Upper lobe of right lung (tissue), 1 donor: ENCODE results near the gene STARD9. TPM values are rescaled to one million over a fixed set of nuclear protein-coding genes. Genes with fewer than 3 reads are reported as not detected.

Source experiments
- ATAC-seq: fragments of 200-7000 bp; cut with Tn5 transposase; one replicate; pipeline ENCODE4 v1.9.1; 2020; ENCODE audit warnings: mild to moderate bottlenecking, moderate library complexity
- DNase-seq: peaks from one replicate; pipeline ENCODE4 v3.0.0-alpha.2; 2020
- H3K27ac ChIP-seq: fragments of 200-600 bp; one replicate; pipeline ENCODE4 v1.8.0; 2022
- H3K27me3 ChIP-seq: fragments of 200-600 bp; one replicate; pipeline ENCODE4 v1.8.0; 2022; ENCODE audit warnings: mild to moderate bottlenecking
- H3K36me3 ChIP-seq: fragments of 200-600 bp; one replicate; pipeline ENCODE4 v1.8.0; 2022
- H3K4me1 ChIP-seq: fragments of 200-600 bp; one replicate; pipeline ENCODE4 v1.8.0; 2022
- H3K4me3 ChIP-seq: fragments of 200-600 bp; one replicate; pipeline ENCODE4 v1.8.0; 2022; ENCODE audit warnings: mild to moderate bottlenecking
- H3K9me3 ChIP-seq: fragments of 200-600 bp; one replicate; pipeline ENCODE4 v1.8.0; 2022
- intact Hi-C: fragments of 100-400 bp; cut with DNase I; formaldehyde crosslinking; loops from one replicate; pipeline ENCODE4 v1.11.0; 2022
- total RNA-seq: library from RNA; stranded (reverse); fragmentation: NEBNext Ultra II Directional; extraction: Animal tissue kit (Norgen Biotek cat#: 25700); gene quantifications from one replicate; pipeline ENCODE4 v1.2.1, GENCODE V29; 2021
- TF ChIP-seq, protein P1 (sequence below): fragments of 200-600 bp; IDR thresholded peaks from one replicate; pipeline ENCODE4 v1.8.0; 2022; ENCODE audit warnings: antibody characterized with exemption
- donor health status: DM: no; HTN: yes; CAD: no; lungs with severe emphysema.

The STARD9 gene
- total RNA-seq, 1 donor from 2014 or later: 15.4 TPM

DNA sequence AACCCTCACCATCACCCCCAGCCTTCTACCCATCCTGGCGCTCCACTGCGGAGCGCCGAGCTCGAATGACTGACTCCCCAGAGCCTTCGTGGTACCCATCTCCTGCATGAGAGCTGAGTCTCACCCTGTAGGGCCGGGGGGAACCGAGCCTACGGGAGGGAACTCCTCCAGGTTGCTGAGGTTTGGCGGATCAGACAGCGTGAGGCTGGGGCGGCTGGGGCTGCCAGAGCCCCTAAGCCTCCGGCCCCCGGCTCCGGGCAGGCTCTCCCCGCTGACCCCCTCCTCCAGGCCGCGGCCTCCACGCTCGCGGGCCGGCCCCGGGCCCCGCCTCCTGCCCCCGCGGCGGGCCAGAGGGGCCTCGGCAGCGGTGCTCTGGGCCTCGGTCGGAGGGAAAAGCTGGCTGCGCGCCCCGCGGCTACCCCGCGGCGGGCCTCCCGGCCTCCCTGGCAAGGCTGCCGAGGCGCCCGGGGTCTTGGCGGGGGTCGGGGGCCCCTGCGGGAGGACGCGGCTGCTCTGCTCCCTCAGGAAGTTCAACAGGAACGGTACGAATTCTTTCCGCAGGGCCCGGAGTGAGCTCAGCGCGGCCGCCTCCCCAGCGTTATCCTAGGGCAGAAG, 160.9 kb downstream of the STARD9 start:
- TF ChIP-seq, protein P1, sequence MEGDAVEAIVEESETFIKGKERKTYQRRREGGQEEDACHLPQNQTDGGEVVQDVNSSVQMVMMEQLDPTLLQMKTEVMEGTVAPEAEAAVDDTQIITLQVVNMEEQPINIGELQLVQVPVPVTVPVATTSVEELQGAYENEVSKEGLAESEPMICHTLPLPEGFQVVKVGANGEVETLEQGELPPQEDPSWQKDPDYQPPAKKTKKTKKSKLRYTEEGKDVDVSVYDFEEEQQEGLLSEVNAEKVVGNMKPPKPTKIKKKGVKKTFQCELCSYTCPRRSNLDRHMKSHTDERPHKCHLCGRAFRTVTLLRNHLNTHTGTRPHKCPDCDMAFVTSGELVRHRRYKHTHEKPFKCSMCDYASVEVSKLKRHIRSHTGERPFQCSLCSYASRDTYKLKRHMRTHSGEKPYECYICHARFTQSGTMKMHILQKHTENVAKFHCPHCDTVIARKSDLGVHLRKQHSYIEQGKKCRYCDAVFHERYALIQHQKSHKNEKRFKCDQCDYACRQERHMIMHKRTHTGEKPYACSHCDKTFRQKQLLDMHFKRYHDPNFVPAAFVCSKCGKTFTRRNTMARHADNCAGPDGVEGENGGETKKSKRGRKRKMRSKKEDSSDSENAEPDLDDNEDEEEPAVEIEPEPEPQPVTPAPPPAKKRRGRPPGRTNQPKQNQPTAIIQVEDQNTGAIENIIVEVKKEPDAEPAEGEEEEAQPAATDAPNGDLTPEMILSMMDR: no peak
- H3K9me3 ChIP-seq: no peaks in the 10 kb centered on the region
- DNase-seq: no peak
- peaks cover 17% of the 10 kb centered on the region for H3K4me1 ChIP-seq
- H3K27ac ChIP-seq: peak overlapping the region; percentile 69
- intact Hi-C loops: no loop called here
- H3K27me3 ChIP-seq: no peaks in the 10 kb centered on the region
- peaks cover 41% of the 10 kb centered on the region for H3K36me3 ChIP-seq
- ATAC-seq: peak; percentile 41
- H3K4me3 ChIP-seq: peak overlapping the region; percentile 91

DNA sequence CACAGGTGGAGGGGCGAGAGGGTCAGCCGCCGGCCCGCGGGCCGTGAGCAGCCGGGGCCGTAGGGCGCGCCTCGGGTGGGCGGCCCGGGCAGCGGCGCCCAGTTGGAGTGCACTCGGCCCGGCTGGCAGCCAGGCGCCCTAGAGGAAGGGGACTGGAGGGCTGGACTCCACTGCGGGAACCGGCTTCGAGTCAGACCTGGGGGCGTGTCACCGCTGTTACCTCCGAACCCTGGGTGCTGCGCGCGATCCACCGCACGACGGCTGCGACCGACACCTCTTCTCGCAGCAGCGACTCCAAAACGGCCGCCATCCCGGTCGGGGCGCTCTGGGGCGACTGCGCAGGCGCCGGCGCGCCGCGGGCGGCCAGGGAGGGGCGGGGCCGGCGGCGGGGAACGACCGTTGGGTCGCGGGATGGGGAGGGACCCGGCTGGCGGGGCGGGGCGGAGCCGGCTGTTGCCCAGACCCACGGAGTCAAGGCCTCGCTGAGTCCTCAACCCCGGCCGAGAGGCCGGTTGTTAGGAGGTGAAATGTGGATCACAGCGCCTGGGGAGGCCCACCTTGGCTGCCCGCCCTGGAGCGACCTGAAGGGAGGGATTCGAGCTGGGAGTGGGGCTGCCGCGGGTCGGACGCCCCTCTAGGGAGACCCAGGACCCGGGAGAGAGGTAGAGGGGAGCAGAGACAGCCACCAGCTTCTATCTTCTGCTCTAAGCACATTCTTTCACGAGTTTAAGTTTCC, 161.6 kb downstream of the STARD9 start, which contains the start of gene CDAN1:
Gene CDAN1, minus strand, starts transcription at position 336 of the 736 bp plus-strand sequence. Its CDS starts 26 bp downstream, at position 310.
- peak within 1 kb of the TSS; percentile 91 for H3K4me3 ChIP-seq
- peak; percentile 97 for DNase-seq
- TF ChIP-seq, protein P1: no peak
- ATAC-seq: peak; percentile 99
- peaks cover 17% of the 10 kb centered on the region for H3K4me1 ChIP-seq
- H3K27me3 ChIP-seq: no peaks in the 10 kb centered on the region
- H3K9me3 ChIP-seq: no peaks in the 10 kb centered on the region
- intact Hi-C loops: no loop called here
- H3K36me3 ChIP-seq: peaks cover 34% of the 10 kb centered on the region
- H3K27ac ChIP-seq: peak within 1 kb of the TSS; percentile 69

DNA sequence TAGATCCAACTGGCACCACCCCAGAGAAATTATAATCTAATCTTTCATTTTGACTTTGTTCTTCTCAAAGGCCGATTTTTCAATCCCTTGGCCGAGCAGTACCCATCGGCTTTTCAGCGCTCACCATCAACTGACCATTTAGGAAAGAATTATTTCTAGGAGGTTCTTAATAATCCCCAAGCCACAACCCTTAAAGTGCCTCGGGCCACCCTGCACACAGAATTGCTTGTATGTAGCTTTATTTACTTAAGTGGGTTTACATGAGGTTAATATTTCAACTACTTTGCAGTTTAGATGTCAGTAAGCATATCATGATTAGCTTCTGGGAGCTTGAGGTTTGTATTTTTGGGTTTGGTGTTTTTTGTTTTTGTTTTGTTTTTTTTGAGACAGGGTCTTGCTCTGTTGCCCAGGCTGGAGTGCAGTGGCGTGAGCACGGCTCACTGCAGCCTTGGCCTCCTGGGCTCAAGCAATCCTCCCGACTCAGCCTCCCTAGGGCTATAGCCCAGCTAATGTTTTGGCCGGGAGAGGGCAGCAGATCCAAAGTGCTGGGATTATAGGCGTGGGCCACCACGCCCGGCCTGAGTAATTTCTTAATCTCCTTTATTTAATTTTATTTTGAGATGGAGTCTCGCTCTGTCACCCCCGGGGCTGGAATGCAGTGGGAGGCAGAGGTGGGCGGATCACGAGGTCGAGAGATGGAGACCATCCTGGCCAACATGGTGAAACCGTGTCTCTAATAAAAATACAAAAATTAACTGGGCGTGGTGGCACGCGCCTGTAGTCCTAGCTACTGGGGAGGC, 162.3 kb downstream of the STARD9 start:
- no peaks in the 10 kb centered on the region for H3K27me3 ChIP-seq
- H3K27ac ChIP-seq: peak overlapping the region; percentile 69
- TF ChIP-seq, protein P1: no peak
- peak overlapping the region; percentile 91 for H3K4me3 ChIP-seq
- ATAC-seq (no peak), DNase-seq (no peak)
- H3K9me3 ChIP-seq: no peaks in the 10 kb centered on the region
- peaks cover 17% of the 10 kb centered on the region for H3K4me1 ChIP-seq
- intact Hi-C loops: no loop called here
- H3K36me3 ChIP-seq: peaks cover 26% of the 10 kb centered on the region

DNA sequence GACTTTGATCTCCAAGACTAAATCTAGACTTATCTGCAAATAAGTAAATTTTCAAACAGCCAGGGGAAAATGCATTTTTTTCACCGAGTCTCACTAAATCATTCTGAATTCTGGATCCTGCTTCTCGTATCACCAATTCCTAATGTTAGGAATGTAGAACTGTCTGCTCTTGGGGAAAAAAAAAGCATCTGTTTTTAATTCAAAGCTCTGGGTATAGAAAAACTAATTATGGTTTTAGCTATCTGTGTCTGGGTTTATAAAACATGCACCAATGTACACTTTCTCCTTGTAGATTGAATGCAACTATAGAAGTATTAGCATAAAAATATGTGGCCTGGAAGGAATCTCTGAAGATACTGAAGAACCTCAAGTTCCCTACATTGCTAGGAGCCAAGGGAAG, 166.3 kb downstream of the STARD9 start:
- no peak for ATAC-seq
- no peak overlapping the region for H3K4me3 ChIP-seq
- H3K4me1 ChIP-seq: peaks cover 7% of the 10 kb centered on the region
- intact Hi-C loops: no loop called here
- no peak for DNase-seq
- H3K9me3 ChIP-seq: no peaks in the 10 kb centered on the region
- H3K36me3 ChIP-seq: peaks cover 16% of the 10 kb centered on the region
- no peak overlapping the region for H3K27ac ChIP-seq
- no peaks in the 10 kb centered on the region for H3K27me3 ChIP-seq
- TF ChIP-seq, protein P1: no peak

DNA sequence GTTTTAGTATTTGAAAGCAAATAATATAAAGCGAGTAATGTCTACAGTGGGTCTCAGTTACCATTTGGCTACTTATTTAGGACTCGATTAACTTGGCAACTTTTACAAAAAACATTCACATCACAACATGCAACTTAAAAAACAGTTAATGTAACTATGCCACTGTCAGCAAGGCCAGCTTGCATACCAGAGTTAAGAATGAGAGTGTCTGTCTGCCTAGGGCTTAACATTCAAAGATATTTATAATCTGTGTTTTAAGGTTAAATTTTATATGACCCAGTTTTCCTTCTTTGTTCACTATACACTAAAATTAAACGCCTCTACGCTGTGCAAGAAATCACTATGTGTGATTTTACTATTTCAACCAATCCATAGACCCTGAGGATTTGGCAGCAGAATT, 166.7 kb downstream of the STARD9 start:
- ATAC-seq (no peak), DNase-seq (no peak)
- no peaks in the 10 kb centered on the region for H3K9me3 ChIP-seq
- no peaks in the 10 kb centered on the region for H3K27me3 ChIP-seq
- no peak overlapping the region for H3K4me3 ChIP-seq
- intact Hi-C loops: no loop called here
- peaks cover 7% of the 10 kb centered on the region for H3K4me1 ChIP-seq
- TF ChIP-seq, protein P1: no peak
- H3K36me3 ChIP-seq: peaks cover 16% of the 10 kb centered on the region
- no peak overlapping the region for H3K27ac ChIP-seq
